Vagina (tissue), 2 donors: ENCODE data around the gene FAM114A2.

ENCODE experiments used
- CTCF ChIP-seq, 3 experiments: fragments of 450-650 bp in 2 of 3; fragments of 200-600 bp in 1 of 3; sonication (generic) in 1 of 3; IDR thresholded peaks; one replicate each; pipeline ENCODE4 v1.5.1; 2017 to 2019; ENCODE audit warnings: antibody characterized with exemption in 3 of 3, mild to moderate bottlenecking in 2 of 3, moderate library complexity in 2 of 3
- POLR2A ChIP-seq, 2 donors: fragments of 450-650 bp; IDR thresholded peaks; one replicate each; pipeline ENCODE4 v1.6.1; 2017; ENCODE audit warnings: antibody characterized with exemption in 2 of 2, mild to moderate bottlenecking in 2 of 2, moderate library complexity in 2 of 2
- POLR2AphosphoS5 ChIP-seq, 2 donors: sonication (generic); formaldehyde crosslinking; IDR thresholded peaks; one replicate each; pipeline ENCODE4 v1.9.0; 2017; ENCODE audit warnings: antibody characterized with exemption in 2 of 2, mild to moderate bottlenecking in 2 of 2, low read depth in 1 of 2; ENCODE audit not compliant: insufficient read depth in 1 of 2

- TF ChIP-seq CTCF (IDR thresholded peaks at IDR 0.05) (no peak), POLR2A (IDR thresholded peaks at IDR 0.05) (no peak), POLR2AphosphoS5 (IDR thresholded peaks at IDR 0.05; ENCODE audit: insufficient read depth in 1 of 2, low read depth in 1 of 2) (no peak)
Observed at GRCh38 chr5:153952057-153952456, 86.7 kb downstream of the FAM114A2 start.
